NT2/D1 (cell line): Measurements from ENCODE around the gene COPB1.

Experiments
- SUZ12 ChIP-seq: IDR thresholded peaks from 2 replicates; pipeline ENCODE4 v1.6.1; 2011; ENCODE audit not compliant: insufficient read length, insufficient read depth; ENCODE audit errors: extremely low read depth
- YY1 ChIP-seq: IDR thresholded peaks from 2 replicates; pipeline ENCODE4 v1.6.1; 2011; ENCODE audit not compliant: insufficient read length, insufficient read depth
- ZNF274 ChIP-seq: IDR thresholded peaks from 2 replicates; pipeline ENCODE4 v1.6.1; 2011; ENCODE audit warnings: mild to moderate bottlenecking, low read depth, low read length

DNA sequence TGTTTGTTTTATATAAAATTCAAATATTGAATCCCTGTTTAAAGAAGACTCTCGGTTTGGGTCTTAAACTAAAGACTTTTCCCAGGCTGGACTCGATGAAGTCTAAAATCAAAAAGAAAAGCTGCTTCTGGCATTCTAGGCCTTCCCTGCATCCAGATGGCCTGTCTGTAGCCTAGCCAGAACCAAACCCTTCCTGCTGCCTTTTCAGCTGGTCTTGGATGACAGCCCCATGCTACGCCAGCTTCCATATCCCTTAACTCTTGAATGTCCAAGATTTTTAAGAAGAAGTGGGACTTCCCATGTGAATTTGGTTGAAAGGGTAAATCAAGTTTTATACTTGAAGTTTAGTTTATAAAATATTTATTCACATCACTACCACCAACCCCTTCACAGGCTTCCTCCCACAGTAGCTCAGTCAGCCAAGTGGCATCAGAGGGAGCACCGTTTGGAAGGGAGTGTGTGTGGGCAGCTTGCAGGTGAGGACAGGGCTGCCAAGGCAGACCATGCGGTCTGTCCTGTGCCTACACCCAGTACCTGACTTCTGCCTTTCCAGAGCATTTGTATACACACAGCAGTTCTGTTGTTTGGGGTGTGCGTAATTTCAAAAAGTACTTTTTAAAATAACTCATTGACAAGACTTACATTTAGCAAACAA is 38.8 kb upstream of the COPB1 start:
- no peak for TF ChIP-seq SUZ12
- no peak for TF ChIP-seq YY1
- TF ChIP-seq ZNF274 = no peak
